ENCODE results near the gene SPG11. TPM values are rescaled to one million over a fixed set of nuclear protein-coding genes. Genes with fewer than 3 reads are reported as not detected.

The SPG11 gene
- total RNA-seq, 1 donor: 73.8 TPM

GRCh38 chr15:44623178-44623577, 40.3 kb downstream of the SPG11 start:
- no peak for DNase-seq (ENCODE audit: low read depth in 2 of 3, low spot score in 2 of 3)

DNA sequence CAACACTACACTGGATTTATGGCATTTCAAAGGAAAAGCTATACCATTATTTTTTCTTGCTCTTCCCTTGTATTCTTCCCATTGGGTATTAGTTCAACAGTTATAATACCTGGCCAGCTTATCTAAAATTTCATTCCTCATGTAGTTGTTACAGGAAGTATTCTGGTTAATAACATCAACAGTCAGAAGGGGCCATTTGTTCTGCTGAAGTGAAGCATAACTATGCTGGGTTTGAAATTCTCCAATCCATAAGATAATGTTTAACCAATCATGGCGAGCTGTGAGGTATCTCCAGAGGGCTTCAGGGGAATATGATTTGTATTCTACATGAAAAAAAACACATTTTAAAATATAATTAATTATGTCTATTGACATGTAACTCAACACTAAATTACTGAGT, 43.4 kb downstream of the SPG11 start:
- no peak for DNase-seq (ENCODE audit: low read depth in 2 of 3, low spot score in 2 of 3)

- DNase-seq (ENCODE audit: low read depth in 2 of 3, low spot score in 2 of 3): no peak
These were observed 46.5 kb downstream of the SPG11 start for GRCh38 chr15:44616974-44617373.

GRCh38 chr15:44606740-44607139, 56.7 kb downstream of the SPG11 start:
- DNase-seq (ENCODE audit: low read depth in 2 of 3, low spot score in 2 of 3): no peak

- no peak for DNase-seq (ENCODE audit: low read depth in 2 of 3, low spot score in 2 of 3)
These were observed 60.3 kb downstream of the SPG11 start for GRCh38 chr15:44603126-44603525.

GRCh38 chr15:44598892-44599291, 64.6 kb downstream of the SPG11 start:
- peak in 2 of 3 donors; percentile 39 to 76 for DNase-seq (ENCODE audit: low read depth in 2 of 3, low spot score in 2 of 3)

- no peak for DNase-seq (ENCODE audit: low read depth in 2 of 3, low spot score in 2 of 3)
These were observed 65.4 kb downstream of the SPG11 start for GRCh38 chr15:44598066-44598465.

- DNase-seq (ENCODE audit: low read depth in 2 of 3, low spot score in 2 of 3): no peak
These were observed 66.9 kb downstream of the SPG11 start for GRCh38 chr15:44596511-44597010.

DNA sequence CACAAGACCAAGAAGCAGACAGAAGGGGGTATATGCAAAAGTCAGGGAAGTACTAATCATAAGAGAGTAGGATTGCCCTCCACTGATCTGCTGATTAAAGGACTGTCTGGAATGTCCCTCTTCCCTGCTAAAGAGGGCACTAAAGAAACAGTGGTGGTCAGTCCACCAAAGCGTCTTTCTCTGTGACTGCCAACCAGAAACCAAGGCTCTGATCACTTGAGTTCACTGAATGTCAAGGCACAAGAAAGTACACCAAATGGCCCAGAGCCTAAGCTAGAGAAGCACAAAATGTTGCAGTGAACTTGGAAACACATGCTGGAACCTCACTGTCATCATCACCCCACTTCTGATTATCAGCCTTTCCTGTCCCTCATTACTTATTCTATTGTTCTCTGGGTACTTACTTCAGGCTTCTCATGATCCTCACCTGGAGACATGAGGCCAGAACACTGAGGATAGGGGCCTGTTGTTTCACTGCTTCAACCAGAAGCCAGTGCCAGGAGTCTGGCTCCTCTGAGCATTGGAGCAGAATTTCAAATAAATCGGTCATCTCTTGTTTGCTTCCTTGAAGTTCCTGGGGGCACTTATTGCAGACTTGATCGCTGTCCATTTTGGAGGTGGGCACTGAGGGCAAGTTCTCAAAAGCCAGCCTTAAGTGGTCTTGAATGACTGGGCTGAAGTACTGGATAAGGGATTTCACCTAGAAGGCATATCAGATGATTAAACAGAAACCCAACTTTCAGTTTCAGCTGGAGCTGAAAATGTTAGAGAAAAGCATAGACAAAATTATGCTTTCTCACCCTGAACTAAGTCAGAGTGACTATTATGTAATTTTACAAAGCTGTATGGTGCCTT, 67.6 kb downstream of the SPG11 start:
- DNase-seq (ENCODE audit: low read depth in 2 of 3, low spot score in 2 of 3): no peak

DNA sequence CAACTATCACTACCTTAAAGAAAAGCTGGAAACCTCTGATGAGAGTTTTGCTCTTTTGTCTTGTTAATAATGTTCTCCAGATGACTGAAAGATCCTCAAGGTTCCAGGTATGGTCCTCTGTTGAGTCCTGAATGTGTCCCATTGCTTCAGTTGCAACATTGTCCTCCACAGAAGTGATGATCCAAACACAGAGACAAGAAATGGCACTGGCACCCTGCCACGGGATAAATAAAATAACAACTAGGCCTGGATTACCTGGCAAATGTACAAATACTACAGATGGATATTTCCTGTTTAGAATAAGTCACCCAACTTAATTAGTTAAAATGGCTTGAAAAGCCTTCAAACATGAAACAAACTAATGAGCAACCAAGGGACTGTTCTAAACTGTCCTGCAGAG, 68.2 kb downstream of the SPG11 start:
- no peak for DNase-seq (ENCODE audit: low read depth in 2 of 3, low spot score in 2 of 3)

- DNase-seq (ENCODE audit: low read depth in 2 of 3, low spot score in 2 of 3): peak in 2 of 3 donors; percentile 11 to 53
These were observed 70.3 kb downstream of the SPG11 start for GRCh38 chr15:44593042-44593736.

- no peak for DNase-seq (ENCODE audit: low read depth in 2 of 3, low spot score in 2 of 3)
These were observed 72.1 kb downstream of the SPG11 start for GRCh38 chr15:44591326-44591725.

GRCh38 chr15:44588541-44588940, 74.9 kb downstream of the SPG11 start:
- no peak for DNase-seq (ENCODE audit: low read depth in 2 of 3, low spot score in 2 of 3)

DNA sequence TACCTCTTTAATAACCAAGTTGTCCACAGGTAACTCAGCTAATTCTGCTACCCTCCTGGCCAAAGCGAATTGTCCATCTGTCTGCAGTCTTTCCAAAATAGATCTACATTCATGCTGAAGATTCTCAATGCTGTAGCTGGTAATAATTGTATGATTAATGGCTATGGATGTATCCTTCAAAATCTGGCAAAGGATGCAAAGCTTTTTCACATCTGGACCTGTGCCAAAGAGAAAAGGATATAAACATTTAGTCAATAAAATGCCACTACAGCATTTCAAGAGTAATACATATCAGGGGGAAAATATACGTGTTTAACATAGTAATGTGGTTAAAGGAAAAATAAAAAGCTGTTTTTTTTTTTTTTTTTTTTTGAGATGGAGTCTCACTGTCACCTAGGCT, 77.8 kb downstream of the SPG11 start:
- DNase-seq (ENCODE audit: low read depth in 2 of 3, low spot score in 2 of 3): no peak

GRCh38 chr15:44584162-44584749, 79.2 kb downstream of the SPG11 start:
- peak in 2 of 3 donors; percentile 55 to 67 for DNase-seq (ENCODE audit: low read depth in 2 of 3, low spot score in 2 of 3)

- DNase-seq (ENCODE audit: low read depth in 2 of 3, low spot score in 2 of 3): no peak
These were observed 83.4 kb downstream of the SPG11 start for GRCh38 chr15:44580105-44580504.

DNA sequence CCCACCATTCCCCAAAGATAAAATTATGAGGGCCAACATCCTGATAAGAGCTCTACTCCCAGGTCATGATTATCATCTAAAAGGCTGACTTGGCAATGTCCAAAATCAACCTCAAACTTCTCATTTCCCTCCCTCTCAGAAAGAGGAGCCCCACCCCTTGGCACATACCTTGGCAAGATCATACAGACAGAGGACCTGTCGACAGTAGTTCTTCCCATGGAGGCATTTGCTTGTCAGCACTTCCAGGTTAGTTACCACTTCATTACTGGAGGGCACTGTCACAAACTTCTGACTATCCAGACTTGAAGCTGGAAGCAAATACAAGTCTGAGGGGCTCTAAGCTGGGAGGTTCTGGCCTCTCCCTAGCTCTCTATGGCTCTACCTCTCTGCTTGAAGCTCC, 88.7 kb downstream of the SPG11 start:
- no peak for DNase-seq (ENCODE audit: low read depth in 2 of 3, low spot score in 2 of 3)

DNA sequence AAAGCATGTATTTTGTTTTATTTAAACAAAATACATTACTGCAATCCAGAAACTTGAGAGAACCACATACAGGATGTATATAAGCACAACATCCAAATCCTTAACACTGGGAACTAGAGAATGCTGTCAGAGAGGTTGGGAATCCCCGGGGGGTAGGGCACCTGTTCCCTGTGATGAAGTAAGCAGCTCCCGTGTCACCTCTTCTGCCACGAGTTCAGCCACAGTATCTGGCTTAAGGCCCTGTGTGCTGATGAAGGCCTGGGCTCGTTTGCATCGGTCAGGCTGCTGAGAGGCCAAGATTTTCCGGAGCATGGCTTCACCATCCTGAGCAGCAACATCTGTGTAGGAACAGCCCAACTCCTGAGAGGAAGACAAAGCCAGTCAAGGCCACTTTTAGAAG, 90.1 kb downstream of the SPG11 start:
- DNase-seq (ENCODE audit: low read depth in 2 of 3, low spot score in 2 of 3): no peak

DNA sequence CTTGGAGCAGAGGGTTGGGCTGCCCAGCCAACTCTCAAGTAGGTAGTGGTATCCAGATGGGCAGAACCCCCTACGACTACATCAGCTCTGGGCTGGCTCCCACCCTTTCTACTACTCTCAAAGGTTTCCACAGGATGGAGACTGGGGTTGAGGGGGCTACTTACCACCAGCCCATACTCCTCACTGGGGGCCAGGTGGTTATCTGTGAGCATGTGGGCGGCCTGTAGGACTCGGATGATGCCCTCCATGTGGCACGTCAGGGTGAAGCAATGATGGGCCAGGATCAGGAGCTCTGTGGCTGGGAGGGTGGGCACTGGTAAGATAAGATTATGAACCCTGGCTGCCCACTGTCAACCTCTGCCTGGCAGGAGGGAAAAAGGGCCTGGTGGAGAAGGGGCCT, 93.1 kb downstream of the SPG11 start:
- DNase-seq (ENCODE audit: low read depth in 2 of 3, low spot score in 2 of 3): no peak

DNA sequence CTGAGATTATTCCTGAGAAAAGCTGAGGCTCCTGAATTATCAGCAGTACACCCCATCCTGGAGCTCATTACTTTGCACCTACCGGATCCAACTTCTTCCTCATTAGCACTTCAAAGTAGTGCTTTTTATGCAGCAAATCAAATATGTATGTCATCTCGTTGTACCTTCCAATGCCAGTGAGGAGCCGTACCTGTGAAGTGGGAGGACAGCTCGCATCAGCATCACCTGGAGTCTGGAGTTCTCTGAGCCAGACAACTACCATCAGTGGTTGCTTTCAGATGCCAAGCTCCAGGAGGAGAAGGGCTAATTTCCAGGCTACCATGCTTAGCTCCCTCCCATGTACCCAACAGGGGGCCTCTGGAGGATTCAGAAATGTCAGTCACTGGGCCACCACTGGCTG, 94.1 kb downstream of the SPG11 start:
- DNase-seq (ENCODE audit: low read depth in 2 of 3, low spot score in 2 of 3): no peak

- no peak for DNase-seq (ENCODE audit: low read depth in 2 of 3, low spot score in 2 of 3)
These were observed 95.1 kb downstream of the SPG11 start for GRCh38 chr15:44568338-44568737.

DNA sequence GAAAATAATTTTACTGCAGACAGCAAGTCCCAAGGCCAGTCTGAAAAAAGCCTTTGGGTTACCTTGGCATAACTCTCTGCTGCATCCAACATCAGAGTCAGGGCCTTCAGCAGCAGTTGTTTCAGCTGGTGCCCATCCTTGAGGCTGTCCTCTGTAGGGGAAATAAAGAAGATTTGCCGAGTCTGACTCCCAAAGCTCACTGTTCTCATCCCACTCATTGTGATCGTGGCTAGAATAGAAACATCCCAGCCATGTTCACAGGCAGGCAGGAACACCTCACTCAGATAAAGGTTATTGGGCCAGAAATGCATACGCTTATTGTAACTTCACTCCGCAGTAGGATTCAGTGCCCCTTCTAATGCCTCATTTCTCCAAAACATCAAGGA, 97.3 kb downstream of the SPG11 start:
- DNase-seq (ENCODE audit: low read depth in 2 of 3, low spot score in 2 of 3): no peak

Data from hematopoietic multipotent progenitor cell (in vitro differentiated cells).